Gastroesophageal sphincter (tissue), 4 donors: ENCODE measurements around the gene CAPN2. TPM values are rescaled to one million over a fixed set of nuclear protein-coding genes. Genes with fewer than 3 reads are reported as not detected.

ENCODE experiments used
- ATAC-seq: fragments of 150-250 bp; one replicate; pipeline ENCODE4 v1.9.1; 2016; ENCODE audit warnings: mild to moderate bottlenecking, moderate library complexity
- H3K27ac ChIP-seq, 4 donors: fragments of 200-600 bp; sonication (generic) in 3 of 4; 1 replicate in 3 of 4; 2 replicates in 1 of 4; pipeline ENCODE4 v1.5.1; 2016 to 2019
- H3K27me3 ChIP-seq: fragments of 200-600 bp; sonication (generic); one replicate; pipeline ENCODE4 v1.5.1; 2019
- H3K36me3 ChIP-seq, 2 donors: fragments of 200-600 bp; sonication (generic); one replicate each; pipeline ENCODE4 v1.5.1; 2019; ENCODE audit warnings: control low read depth in 1 of 2
- H3K4me1 ChIP-seq, 3 donors: fragments of 200-600 bp; sonication (generic); 1 replicate in 2 of 3; 2 replicates in 1 of 3; pipeline ENCODE4 v1.5.1; 2016 to 2019; ENCODE audit warnings: control low read depth in 2 of 3
- H3K4me3 ChIP-seq, 2 donors: fragments of 200-600 bp; sonication (generic); one replicate each; pipeline ENCODE4 v1.5.1; 2019; ENCODE audit warnings: mild to moderate bottlenecking in 1 of 2, moderate library complexity in 1 of 2
- H3K9me3 ChIP-seq, 3 donors: fragments of 200-600 bp; sonication (generic); one replicate each; pipeline ENCODE4 v1.5.1; 2017 to 2019; ENCODE audit warnings: control low read depth in 2 of 3
- EP300 ChIP-seq: sonication (generic); formaldehyde crosslinking; IDR thresholded peaks from one replicate; pipeline ENCODE4 v1.6.1; 2017; ENCODE audit warnings: antibody characterized with exemption, mild to moderate bottlenecking
- POLR2A ChIP-seq, 2 donors: fragments of 450-650 bp; IDR thresholded peaks; one replicate each; pipeline ENCODE4 v1.6.1; 2017; ENCODE audit warnings: antibody characterized with exemption in 2 of 2, mild to moderate bottlenecking in 2 of 2, moderate library complexity in 1 of 2
- POLR2AphosphoS5 ChIP-seq: sonication (generic); formaldehyde crosslinking; IDR thresholded peaks from one replicate; pipeline ENCODE4 v1.6.1; 2017; ENCODE audit warnings: antibody characterized with exemption
- WGBS, 2 donors: methylation state at CpG; one replicate each; pipeline ENCODE4 v1.1.5; 2018; ENCODE audit warnings: low coverage in 1 of 2; 5-methylcytosine and 5-hydroxymethylcytosine counted together
- total RNA-seq, 4 donors: library from RNA; depleted of rRNA; stranded (reverse); fragments of >200 nt; gene quantifications; one replicate each; pipeline ENCODE4 v1.1.0, GENCODE V29; 2016
- TF ChIP-seq, protein P1 (sequence below), 4 experiments: fragments of 200-600 bp in 2 of 4; fragments of 450-650 bp in 2 of 4; sonication (generic) in 1 of 4; IDR thresholded peaks; one replicate each; pipeline ENCODE4 v1.5.1; 2017 to 2019; ENCODE audit warnings: antibody characterized with exemption in 4 of 4, mild to moderate bottlenecking in 2 of 4, moderate library complexity in 2 of 4

The CAPN2 gene
- total RNA-seq, 4 donors from 2014 or later: 140 to 174 (median 149) TPM

DNA sequence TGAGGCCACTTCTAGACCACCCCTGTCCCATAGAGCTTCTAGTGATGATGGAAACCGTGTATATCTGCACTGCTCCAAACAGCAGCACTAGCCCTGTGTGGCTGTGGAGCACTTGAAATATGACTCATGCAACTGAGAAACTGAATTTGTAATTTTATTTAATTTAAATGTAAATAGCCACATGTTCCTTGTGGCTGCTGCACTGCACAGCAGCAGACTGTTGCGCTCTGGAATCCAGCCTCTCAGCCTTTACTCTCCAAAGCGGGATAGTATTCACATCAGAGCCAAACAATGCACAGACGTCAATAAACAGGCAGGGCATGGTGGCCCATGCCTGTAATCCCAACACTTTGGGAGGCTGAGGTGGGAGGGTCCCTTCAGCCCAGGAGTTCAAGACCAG, 12.0 kb downstream of the CAPN2 start:
- TF ChIP-seq POLR2A (IDR thresholded peaks at IDR 0.05) (no peak), POLR2AphosphoS5 (no peak), EP300 (no peak)
- TF ChIP-seq, protein P1, sequence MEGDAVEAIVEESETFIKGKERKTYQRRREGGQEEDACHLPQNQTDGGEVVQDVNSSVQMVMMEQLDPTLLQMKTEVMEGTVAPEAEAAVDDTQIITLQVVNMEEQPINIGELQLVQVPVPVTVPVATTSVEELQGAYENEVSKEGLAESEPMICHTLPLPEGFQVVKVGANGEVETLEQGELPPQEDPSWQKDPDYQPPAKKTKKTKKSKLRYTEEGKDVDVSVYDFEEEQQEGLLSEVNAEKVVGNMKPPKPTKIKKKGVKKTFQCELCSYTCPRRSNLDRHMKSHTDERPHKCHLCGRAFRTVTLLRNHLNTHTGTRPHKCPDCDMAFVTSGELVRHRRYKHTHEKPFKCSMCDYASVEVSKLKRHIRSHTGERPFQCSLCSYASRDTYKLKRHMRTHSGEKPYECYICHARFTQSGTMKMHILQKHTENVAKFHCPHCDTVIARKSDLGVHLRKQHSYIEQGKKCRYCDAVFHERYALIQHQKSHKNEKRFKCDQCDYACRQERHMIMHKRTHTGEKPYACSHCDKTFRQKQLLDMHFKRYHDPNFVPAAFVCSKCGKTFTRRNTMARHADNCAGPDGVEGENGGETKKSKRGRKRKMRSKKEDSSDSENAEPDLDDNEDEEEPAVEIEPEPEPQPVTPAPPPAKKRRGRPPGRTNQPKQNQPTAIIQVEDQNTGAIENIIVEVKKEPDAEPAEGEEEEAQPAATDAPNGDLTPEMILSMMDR (IDR thresholded peaks at IDR 0.05): no peak

DNA sequence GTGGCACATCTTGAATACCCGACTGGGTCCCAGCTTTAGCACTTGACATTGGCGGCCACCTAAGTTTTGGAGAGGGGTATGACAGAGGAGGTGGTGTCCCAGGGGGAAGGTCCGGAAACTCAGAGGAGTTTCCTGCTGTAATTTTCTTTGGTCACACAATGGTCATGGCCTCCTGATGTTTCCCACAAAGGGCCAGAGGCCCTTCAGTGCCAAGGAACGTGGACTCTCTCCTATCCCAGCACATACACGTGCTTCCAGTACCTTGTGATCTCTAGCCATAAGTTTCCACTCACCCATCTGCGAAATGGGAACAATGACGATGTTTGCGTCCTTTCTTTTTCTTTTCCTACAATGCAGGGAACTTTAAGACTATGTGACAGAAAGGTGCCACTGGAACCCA, 13.2 kb downstream of the CAPN2 start:
- no peaks in the 10 kb centered on the region for H3K9me3 ChIP-seq
- 70 to 100% methylated on average over 1 to 7 of the region's 8 CpGs for WGBS, 2 donors
- TF ChIP-seq EP300 (no peak), POLR2A (IDR thresholded peaks at IDR 0.05) (no peak), POLR2AphosphoS5 (no peak)
- TF ChIP-seq, protein P1 (IDR thresholded peaks at IDR 0.05): no peak
- peak overlapping the region in 3 of 4 donors; percentile 71 to 78 (median 71) for H3K27ac ChIP-seq
- peaks cover 0 to 48% of the 10 kb centered on the region in 2 donors for H3K36me3 ChIP-seq
- no peak for ATAC-seq
- no peaks in the 10 kb centered on the region for H3K27me3 ChIP-seq
- no peak overlapping the region for H3K4me3 ChIP-seq
- H3K4me1 ChIP-seq: peaks cover 11 to 85% (median 36%) of the 10 kb centered on the region in 3 donors

More for the DNA sequence above, 12.0 kb downstream of the CAPN2 start:
- no peak for ATAC-seq
- Histone ChIP-seq H3K9me3 (no peaks in the 10 kb centered on the region), H3K36me3 (peaks cover 0 to 59% of the 10 kb centered on the region in 2 donors), H3K4me3 (no peak overlapping the region), H3K27ac (peak overlapping the region in 2 of 4 donors; percentile 41 to 71), H3K27me3 (no peaks in the 10 kb centered on the region), H3K4me1 (peaks cover 11 to 94% (median 43%) of the 10 kb centered on the region in 3 donors)
- 92 to 93% methylated on average over 3 to 4 of the region's 4 CpGs for WGBS, 2 donors

DNA sequence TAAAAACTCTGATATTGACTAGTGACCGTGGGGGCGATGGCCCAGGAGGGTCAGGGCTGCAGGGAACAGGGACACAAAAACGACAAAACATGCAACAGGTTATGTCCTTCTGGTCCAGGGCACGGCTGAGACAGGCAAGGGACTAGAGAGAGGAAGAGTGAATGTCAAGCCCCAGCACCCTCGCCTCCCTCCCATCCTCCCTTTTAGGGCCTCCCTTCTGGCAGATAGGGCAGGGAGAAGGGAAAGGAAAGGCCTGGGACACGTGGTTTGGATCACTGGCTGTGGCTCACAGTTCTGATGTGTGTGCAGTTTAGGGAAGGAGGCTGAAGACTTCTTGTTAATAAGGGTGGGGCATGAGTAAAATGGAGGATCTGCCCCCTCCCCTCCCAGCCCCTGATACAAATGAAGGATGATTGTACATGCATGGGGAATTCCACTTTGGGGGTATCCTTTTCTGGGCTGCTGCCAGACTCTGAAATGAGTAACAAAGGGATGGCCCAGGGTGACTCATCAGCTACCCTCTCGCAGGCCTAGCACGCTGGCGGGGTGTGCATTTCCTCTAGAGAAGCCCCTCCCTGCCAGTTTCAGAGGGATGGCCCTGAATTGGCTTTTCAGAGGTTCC, 14.2 kb downstream of the CAPN2 start:
- Histone ChIP-seq H3K4me3 (no peak overlapping the region), H3K27me3 (no peaks in the 10 kb centered on the region), H3K4me1 (peaks cover 12 to 85% (median 36%) of the 10 kb centered on the region in 3 donors), H3K9me3 (no peaks in the 10 kb centered on the region), H3K36me3 (peaks cover 0 to 39% of the 10 kb centered on the region in 2 donors), H3K27ac (peak overlapping the region; percentile 57 to 78 (median 71))
- TF ChIP-seq, protein P1 (IDR thresholded peaks at IDR 0.05): no peak
- peak; percentile 54 for TF ChIP-seq POLR2AphosphoS5
- WGBS, 2 donors: 0% methylated on average over 7 of the region's 9 CpGs
- peak; percentile 91 for ATAC-seq

DNA sequence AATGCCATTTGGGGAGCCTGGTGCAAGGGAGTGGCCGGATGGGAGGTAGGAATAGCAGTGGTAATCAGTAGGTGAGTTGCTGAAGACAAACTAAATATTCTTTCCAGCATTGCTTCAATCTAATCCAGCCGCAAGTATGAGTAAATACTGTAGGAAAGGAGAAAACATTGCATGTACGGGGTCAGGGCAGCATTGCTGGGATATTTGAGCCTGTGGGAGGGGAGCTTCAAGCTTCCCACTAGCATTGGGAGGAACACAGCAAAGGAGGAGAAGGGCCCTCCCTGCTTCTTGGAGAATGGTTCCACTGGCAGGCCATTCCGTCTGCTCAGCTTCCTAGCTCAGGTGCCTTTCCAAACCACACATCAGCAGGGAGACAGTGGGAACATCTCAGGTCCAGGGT, 15.2 kb downstream of the CAPN2 start:
- H3K4me3 ChIP-seq: no peak overlapping the region
- WGBS, 2 donors: 68 to 72% methylated on average over 3 of the region's 4 CpGs
- no peaks in the 10 kb centered on the region for H3K27me3 ChIP-seq
- TF ChIP-seq POLR2AphosphoS5 (no peak), POLR2A (IDR thresholded peaks at IDR 0.05) (no peak), EP300 (no peak)
- TF ChIP-seq, protein P1 (IDR thresholded peaks at IDR 0.05): no peak
- H3K4me1 ChIP-seq: peaks cover 10 to 87% (median 43%) of the 10 kb centered on the region in 3 donors
- H3K27ac ChIP-seq: peak overlapping the region in 3 of 4 donors; percentile 71 to 78 (median 71)
- no peaks in the 10 kb centered on the region for H3K9me3 ChIP-seq
- ATAC-seq: no peak
- peaks cover 0 to 35% of the 10 kb centered on the region in 2 donors for H3K36me3 ChIP-seq

DNA sequence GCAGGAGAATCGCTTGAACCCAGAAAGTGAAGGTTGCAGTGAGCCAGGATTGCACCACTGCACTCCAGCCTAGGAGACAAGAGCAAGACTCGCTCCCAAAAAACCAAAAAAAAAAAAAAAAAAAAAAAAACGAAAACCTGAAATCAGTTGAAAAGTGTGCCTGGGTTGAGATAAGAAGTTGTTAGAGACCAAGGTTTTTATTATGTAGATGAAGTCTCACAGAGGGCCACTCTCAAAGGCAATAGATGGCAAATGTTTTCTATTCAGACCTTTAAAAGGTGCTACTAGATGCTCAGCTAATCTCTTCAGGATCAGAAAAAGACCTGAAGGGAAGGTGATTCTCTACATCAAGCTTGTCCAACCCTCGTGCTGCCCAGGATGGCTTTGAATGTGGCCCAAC, 17.6 kb downstream of the CAPN2 start:
- H3K9me3 ChIP-seq: no peaks in the 10 kb centered on the region
- no peak overlapping the region for H3K27ac ChIP-seq
- H3K4me3 ChIP-seq: no peak overlapping the region
- TF ChIP-seq EP300 (no peak), POLR2A (IDR thresholded peaks at IDR 0.05) (no peak), POLR2AphosphoS5 (no peak)
- TF ChIP-seq, protein P1 (IDR thresholded peaks at IDR 0.05): no peak
- peaks cover 0 to 13% of the 10 kb centered on the region in 2 donors for H3K36me3 ChIP-seq
- H3K27me3 ChIP-seq: no peaks in the 10 kb centered on the region
- ATAC-seq: no peak
- 56 to 100% methylated on average over 2 of the region's 4 CpGs for WGBS, 2 donors
- H3K4me1 ChIP-seq: peaks cover 16 to 88% (median 64%) of the 10 kb centered on the region in 3 donors
